A549 (cell line): ENCODE measurements around the gene CDKN1C. TPM values are rescaled to one million over a fixed set of nuclear protein-coding genes. Genes with fewer than 3 reads are reported as not detected.

Source experiments
- ATAC-seq, 2 experiments: fragments of 200-7000 bp in 1 of 2; fragments of >200 bp in 1 of 2; cut with Nextera tagmentation in 1 of 2; cut with Tn5 transposase in 1 of 2; 3 replicates each; pipeline versions ENCODE4 v1.8.0 to v1.9.1; 2018 to 2020; ENCODE audit warnings: mild to moderate bottlenecking in 1 of 2, moderate library complexity in 1 of 2
- CTCF ChIA-PET: fragments of 300-600 bp; sonication (Branson Sonifier 250); formaldehyde crosslinking; extraction: SDS; loops from one replicate; lab custom pipeline; 2021; ENCODE audit warnings: antibody characterized with exemption, inconsistent platforms; lab: Yijun Ruan, JAX
- POLR2A ChIA-PET: fragments of 350-600 bp; formaldehyde crosslinking; extraction: SDS; loops from one replicate; lab custom pipeline; 2021; ENCODE audit warnings: antibody characterized with exemption, inconsistent platforms; lab: Yijun Ruan, JAX
- DNase-seq, 2 experiments: peaks; one replicate each; pipeline versions ENCODE4 v3.0.0 to v3.0.0-alpha.2; 2011 to 2016; ENCODE audit warnings: low read depth in 1 of 2, low spot score in 1 of 2
- FAIRE-seq: peaks from 2 replicates; lab custom pipeline; 2011; peaks lifted over from hg19 to GRCh38; lab: Jason Lieb, UNC
- H3K27ac ChIP-seq, 2 experiments: fragments of >200 bp; sonication (Bioruptor Twin); formaldehyde crosslinking; 3 replicates each; pipeline ENCODE4 v1.5.1; 2016 to 2017
- H3K4me1 ChIP-seq: fragments of >200 bp; sonication (Bioruptor Twin); formaldehyde crosslinking; 3 replicates; pipeline ENCODE4 v1.6.1; 2016
- H3K4me2 ChIP-seq: fragments of >200 bp; sonication (Bioruptor Twin); formaldehyde crosslinking; 3 replicates; pipeline ENCODE4 v1.6.1; 2016
- H3K4me3 ChIP-seq: fragments of >200 bp; sonication (Bioruptor Twin); formaldehyde crosslinking; 3 replicates; pipeline ENCODE4 v1.5.1; 2016
- H3K9me3 ChIP-seq: fragments of >200 bp; sonication (Bioruptor Twin); formaldehyde crosslinking; 3 replicates; pipeline ENCODE4 v1.6.1; 2016
- ATOH8 ChIP-seq: fragments of 250-450 bp; sonication (Bioruptor Pico); IDR thresholded peaks from 2 replicates; pipeline ENCODE4 v1.5.0; 2020; ENCODE audit warnings: low read depth, mild to moderate bottlenecking, moderate library complexity
- BCL3 ChIP-seq: fragments of >200 bp; sonication (Bioruptor Twin); formaldehyde crosslinking; IDR thresholded peaks from 3 replicates; pipeline ENCODE4 v1.6.1; 2016
- BHLHE40 ChIP-seq: IDR thresholded peaks from 2 replicates; pipeline ENCODE4 v1.6.1; 2012; ENCODE audit warnings: low read depth, low read length, inconsistent platforms
- CHD4 ChIP-seq: fragments of 200-600 bp; sonication (generic); IDR thresholded peaks from 2 replicates; pipeline ENCODE4 v1.6.1; 2016; ENCODE audit warnings: antibody characterized with exemption, mild to moderate bottlenecking, borderline replicate concordance
- CTCF ChIP-seq: fragments of >200 bp; sonication (Bioruptor Twin); formaldehyde crosslinking; IDR thresholded peaks from 3 replicates; pipeline ENCODE4 v1.5.1; 2016
- E2F6 ChIP-seq: IDR thresholded peaks from 2 replicates; pipeline ENCODE4 v1.6.1; 2012; ENCODE audit warnings: low read depth, borderline replicate concordance
- EHF ChIP-seq: fragments of 250-450 bp; sonication (Bioruptor Pico); IDR thresholded peaks from 2 replicates; pipeline ENCODE4 v1.5.0; 2020; ENCODE audit warnings: mild to moderate bottlenecking
- HDAC2 ChIP-seq: fragments of 200-600 bp; sonication (generic); IDR thresholded peaks from 2 replicates; pipeline ENCODE4 v1.6.1; 2016
- HOXA7 ChIP-seq: fragments of 250-450 bp; sonication (Bioruptor Pico); IDR thresholded peaks from 2 replicates; pipeline ENCODE4 v1.5.0; 2020; ENCODE audit warnings: mild to moderate bottlenecking, moderate library complexity
- HOXB13 ChIP-seq: fragments of 250-450 bp; sonication (Bioruptor Pico); IDR thresholded peaks from 2 replicates; pipeline ENCODE4 v1.5.0; 2020; ENCODE audit warnings: low read depth, mild to moderate bottlenecking, moderate library complexity
- HOXB5 ChIP-seq: fragments of 250-450 bp; sonication (Bioruptor Pico); IDR thresholded peaks from 2 replicates; pipeline ENCODE4 v1.5.0; 2020; ENCODE audit warnings: mild to moderate bottlenecking, moderate library complexity
- JUN ChIP-seq, 2 experiments: fragments of >200 bp; sonication (Bioruptor Twin); formaldehyde crosslinking; IDR thresholded peaks; 2 replicates in 1 of 2; 3 replicates in 1 of 2; pipeline ENCODE4 v1.6.1; 2016 to 2017
- MAX ChIP-seq: IDR thresholded peaks from 2 replicates; pipeline ENCODE4 v1.6.1; 2012
- MAZ ChIP-seq: fragments of 150-350 bp; IDR thresholded peaks from 2 replicates; pipeline ENCODE4 v1.6.1; 2014; ENCODE audit warnings: antibody characterized with exemption, low read depth, low read length, borderline replicate concordance
- PBX3 ChIP-seq: IDR thresholded peaks from 2 replicates; pipeline ENCODE4 v1.6.1; 2012
- RAD21 ChIP-seq, 2 experiments: fragments of >200 bp in 1 of 2; sonication (Bioruptor Twin) in 1 of 2; formaldehyde crosslinking in 1 of 2; IDR thresholded peaks in 1 of 2; conservative IDR thresholded peaks in 1 of 2; 2 replicates in 1 of 2; 3 replicates in 1 of 2; pipeline ENCODE4 v1.6.1; 2012 to 2018; ENCODE audit warnings: inconsistent platforms in 1 of 2
- RNF2 ChIP-seq: fragments of 200-600 bp; sonication (generic); IDR thresholded peaks from 2 replicates; pipeline ENCODE4 v1.6.1; 2016; ENCODE audit warnings: low read depth, mild to moderate bottlenecking, antibody characterized with exemption, moderate library complexity, borderline replicate concordance
- SMC3 ChIP-seq: fragments of >200 bp; sonication (Bioruptor Twin); formaldehyde crosslinking; IDR thresholded peaks from 3 replicates; pipeline ENCODE4 v1.6.1; 2018; ENCODE audit warnings: inconsistent platforms
- TFCP2L1 ChIP-seq: fragments of 250-450 bp; sonication (Bioruptor Pico); IDR thresholded peaks from 2 replicates; pipeline ENCODE4 v1.5.0; 2021; ENCODE audit warnings: mild to moderate bottlenecking
- TP53 ChIP-seq: fragments of 250-450 bp; sonication (Bioruptor Pico); IDR thresholded peaks from 2 replicates; pipeline ENCODE4 v1.5.0; 2021; ENCODE audit warnings: mild to moderate bottlenecking, moderate library complexity
- ZNF302 ChIP-seq: fragments of 250-450 bp; sonication (Bioruptor Pico); IDR thresholded peaks from 2 replicates; pipeline ENCODE4 v1.9.0; 2021; ENCODE audit warnings: inconsistent platforms, mild to moderate bottlenecking, moderate library complexity
- WGBS: methylation state at CpG from one replicate; pipeline ENCODE4 v1.1.6; 2017; ENCODE audit errors: missing lambda C conversion rate; 5-methylcytosine and 5-hydroxymethylcytosine counted together
- polyA plus RNA-seq, 4 experiments: library from polyadenylated mRNA; depleted of rRNA in 3 of 4; stranded (reverse); fragments of >200 nt; fragmentation: RNase III in 1 of 4; extraction: RNeasy Plus Mini Kit Qiagen cat#74134 plus additional on column Dnase treatment in 1 of 4; gene quantifications; 2 replicates in 3 of 4; 3 replicates in 1 of 4; pipeline ENCODE4 v1.2.3, GENCODE V29; 2011 to 2017

Gene CDKN1C
- polyA plus RNA-seq, 2 of the 4 experiments (the other 2 are of a cell fraction), result 0.30 to 0.41 TPM

- Histone ChIP-seq H3K4me1 (peaks cover 11% of the 10 kb centered on the region), H3K9me3 (no peaks in the 10 kb centered on the region), H3K4me3 (no peak overlapping the region), H3K27ac (no peak overlapping the region), H3K4me2 (no peak overlapping the region)
- FAIRE-seq (no peak), ATAC-seq (no peak), DNase-seq (no peak)
- CTCF ChIA-PET, result interaction anchor here (0.7 to 21.2 kb wide), 16 partner anchors 9 to 700 kb away, joined by 3 to 1059 read pairs (median 5); partner anchors contain the start of gene PHLDA2
- TF ChIP-seq HOXB13 (CRISPR knock-in tag), result no peak
- TF ChIP-seq ZNF302 (CRISPR knock-in tag), result no peak
- TF ChIP-seq CHD4, result no peak
- TF ChIP-seq BHLHE40, result no peak
- TF ChIP-seq TP53 (CRISPR knock-in tag), result no peak
- no peak for TF ChIP-seq HOXA7 (CRISPR knock-in tag)
- no peak for TF ChIP-seq HDAC2
- TF ChIP-seq MAZ, result no peak
- POLR2A ChIA-PET, result no interaction called here
- 85% methylated on average over 4 of the region's 5 CpGs for WGBS
Observed at GRCh38 chr11:2886936-2887335, 1.4 kb upstream of the CDKN1C start.

- FAIRE-seq (no peak), ATAC-seq (peak in 1 of 2 experiments; percentile 3; a peak in 1 of 6 replicates), DNase-seq (no peak)
- H3K27ac ChIP-seq, result peak overlapping the region in 1 of 2 experiments; percentile 76; a peak in 3 of 6 replicates
- POLR2A ChIA-PET, result interaction anchor here (1.6 to 2.2 kb wide), 2 partner anchors 186 to 353 kb away, joined by 5 to 10 read pairs; partner anchors contain the start of gene KCNQ1OT1
- no peaks in the 10 kb centered on the region for H3K9me3 ChIP-seq
- peak overlapping the region; percentile 99 for H3K4me2 ChIP-seq
- TF ChIP-seq E2F6 (no peak), ZNF302 (CRISPR knock-in tag) (no peak), HOXB13 (CRISPR knock-in tag) (no peak), ATOH8 (CRISPR knock-in tag) (no peak), EHF (no peak), BCL3 (no peak)
- H3K4me1 ChIP-seq, result peaks cover 5% of the 10 kb centered on the region; the same call in 2 of the 3 replicates
- H3K4me3 ChIP-seq, result peak overlapping the region; percentile 71
- 44% methylated on average over 11 of the region's 49 CpGs for WGBS
- CTCF ChIA-PET, result interaction anchor here (0.9 to 21.2 kb wide), 6 partner anchors 8 to 459 kb away, joined by 3 to 1059 read pairs (median 16); no protein-coding TSS in a partner anchor
Observed at GRCh38 chr11:2886191-2886894, 768 bp upstream of the CDKN1C start.

- WGBS, result 2% methylated on average over 39 of the region's 80 CpGs
- FAIRE-seq, result no peak
- Histone ChIP-seq H3K4me1 (peaks cover 5% of the 10 kb centered on the region; the same call in 1 of the 3 replicates), H3K4me2 (peak overlapping the region; percentile 99), H3K4me3 (peak overlapping the region; percentile 71), H3K27ac (peak overlapping the region; percentile 6 to 82; a peak in 4 of 6 replicates), H3K9me3 (no peaks in the 10 kb centered on the region)
- ChIA-PET POLR2A (interaction anchor here (0.9 to 2.2 kb wide), 3 partner anchors 44 to 352 kb away, joined by 3 to 10 read pairs (median 5); partner anchors contain the start of genes KCNQ1OT1 and PHLDA2), CTCF (interaction anchor here (0.6 to 21.2 kb wide), 11 partner anchors 11 to 464 kb away, joined by 3 to 1059 read pairs (median 3); no protein-coding TSS in a partner anchor)
- TF ChIP-seq CTCF, result peak; percentile 28; the same call in 2 of the 3 replicates
- no peak for TF ChIP-seq PBX3
- no peak for TF ChIP-seq HDAC2
- TF ChIP-seq RNF2, result peak; percentile 93; the same call in 1 of the 2 replicates
- 0 out of 5 replicates have a peak, but pooled peaks of 1 of the 2 experiments have one; percentile 20 for TF ChIP-seq JUN (IDR thresholded peaks at IDR 0.05)
- 0 out of 2 replicates have a peak, but pooled peaks have one; percentile 44 for TF ChIP-seq E2F6
- 0 out of 2 replicates have a peak, but pooled peaks have one; percentile 23 for TF ChIP-seq HOXB5 (CRISPR knock-in tag)
- TF ChIP-seq SMC3, result peak; percentile 49
- TF ChIP-seq TFCP2L1 (CRISPR knock-in tag), result no peak
- TF ChIP-seq RAD21 (conservative IDR thresholded peaks at IDR 0.05 in 1 of 2, IDR thresholded peaks at IDR 0.05 in 1 of 2), result peak; percentile 40 to 49; a peak in 4 of 5 replicates
- peak; percentile 28; the same call in 1 of the 2 replicates for TF ChIP-seq MAX
- DNase-seq, result peak in 1 of 2 experiments; percentile 64
- peak; percentile 49 to 62 for ATAC-seq
Observed at GRCh38 chr11:2885017-2885677, 428 bp downstream of the CDKN1C start.
